BE2C (cell line): Measurements from ENCODE around the gene ITIH1.

ENCODE experiments used
- DNase-seq: peaks from one replicate; pipeline ENCODE4 v3.0.0-alpha.2; 2020
- H3K27me3 ChIP-seq: fragments of 250-450 bp; sonication (Bioruptor Pico); 2 replicates; pipeline ENCODE4 v1.5.1; 2020; ENCODE audit warnings: mild to moderate bottlenecking
- H3K36me3 ChIP-seq: fragments of 250-450 bp; sonication (Bioruptor Pico); 2 replicates; pipeline ENCODE4 v1.5.1; 2020; ENCODE audit warnings: mild to moderate bottlenecking
- H3K4me1 ChIP-seq: fragments of 250-450 bp; sonication (Bioruptor Pico); 2 replicates; pipeline ENCODE4 v1.5.1; 2020
- H3K4me3 ChIP-seq: 2 replicates; pipeline ENCODE4 v1.5.1; 2011; ENCODE audit warnings: low read depth, low read length
- H3K9me3 ChIP-seq: fragments of 250-450 bp; sonication (Bioruptor Pico); 2 replicates; pipeline ENCODE4 v1.5.1; 2020
- TF ChIP-seq, protein P1 (sequence below): IDR thresholded peaks from 2 replicates; pipeline ENCODE4 v1.5.1; 2012; ENCODE audit warnings: mild to moderate bottlenecking, low read depth, low read length

The ITIH1 gene

GRCh38 chr3:52824037-52824436 lies 46.6 kb downstream of the ITIH1 start:
- Histone ChIP-seq H3K9me3 (no peaks in the 10 kb centered on the region), H3K27me3 (no peaks in the 10 kb centered on the region), H3K4me1 (no peaks in the 10 kb centered on the region), H3K36me3 (no peaks in the 10 kb centered on the region), H3K4me3 (no peak overlapping the region)
- DNase-seq, result no peak
- TF ChIP-seq, protein P1, sequence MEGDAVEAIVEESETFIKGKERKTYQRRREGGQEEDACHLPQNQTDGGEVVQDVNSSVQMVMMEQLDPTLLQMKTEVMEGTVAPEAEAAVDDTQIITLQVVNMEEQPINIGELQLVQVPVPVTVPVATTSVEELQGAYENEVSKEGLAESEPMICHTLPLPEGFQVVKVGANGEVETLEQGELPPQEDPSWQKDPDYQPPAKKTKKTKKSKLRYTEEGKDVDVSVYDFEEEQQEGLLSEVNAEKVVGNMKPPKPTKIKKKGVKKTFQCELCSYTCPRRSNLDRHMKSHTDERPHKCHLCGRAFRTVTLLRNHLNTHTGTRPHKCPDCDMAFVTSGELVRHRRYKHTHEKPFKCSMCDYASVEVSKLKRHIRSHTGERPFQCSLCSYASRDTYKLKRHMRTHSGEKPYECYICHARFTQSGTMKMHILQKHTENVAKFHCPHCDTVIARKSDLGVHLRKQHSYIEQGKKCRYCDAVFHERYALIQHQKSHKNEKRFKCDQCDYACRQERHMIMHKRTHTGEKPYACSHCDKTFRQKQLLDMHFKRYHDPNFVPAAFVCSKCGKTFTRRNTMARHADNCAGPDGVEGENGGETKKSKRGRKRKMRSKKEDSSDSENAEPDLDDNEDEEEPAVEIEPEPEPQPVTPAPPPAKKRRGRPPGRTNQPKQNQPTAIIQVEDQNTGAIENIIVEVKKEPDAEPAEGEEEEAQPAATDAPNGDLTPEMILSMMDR, result no peak

DNA sequence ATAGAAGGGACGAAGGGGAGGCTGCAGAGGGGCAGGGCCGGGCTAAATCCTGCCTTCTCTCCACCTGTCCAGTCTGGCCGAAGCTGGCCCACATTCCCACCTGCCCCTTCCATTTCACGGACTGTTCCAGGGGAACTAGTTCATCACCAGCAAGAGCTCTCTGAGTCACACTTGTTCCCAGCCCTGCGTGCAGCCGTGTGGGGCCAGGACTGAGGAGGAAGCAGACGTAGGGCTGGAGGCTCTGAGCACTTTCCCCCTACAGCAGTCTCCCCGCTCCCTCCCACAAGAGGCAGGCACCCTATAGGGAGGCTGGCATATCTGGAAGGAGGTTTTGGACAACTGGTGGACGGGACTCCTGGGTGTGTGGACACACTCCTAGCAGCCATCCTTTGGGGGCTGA lies 50.0 kb downstream of the ITIH1 start:
- no peaks in the 10 kb centered on the region for H3K9me3 ChIP-seq
- no peaks in the 10 kb centered on the region for H3K27me3 ChIP-seq
- DNase-seq, result no peak
- no peaks in the 10 kb centered on the region for H3K36me3 ChIP-seq
- H3K4me3 ChIP-seq, result no peak overlapping the region
- peaks cover 6% of the 10 kb centered on the region for H3K4me1 ChIP-seq
- TF ChIP-seq, protein P1, result no peak

DNA sequence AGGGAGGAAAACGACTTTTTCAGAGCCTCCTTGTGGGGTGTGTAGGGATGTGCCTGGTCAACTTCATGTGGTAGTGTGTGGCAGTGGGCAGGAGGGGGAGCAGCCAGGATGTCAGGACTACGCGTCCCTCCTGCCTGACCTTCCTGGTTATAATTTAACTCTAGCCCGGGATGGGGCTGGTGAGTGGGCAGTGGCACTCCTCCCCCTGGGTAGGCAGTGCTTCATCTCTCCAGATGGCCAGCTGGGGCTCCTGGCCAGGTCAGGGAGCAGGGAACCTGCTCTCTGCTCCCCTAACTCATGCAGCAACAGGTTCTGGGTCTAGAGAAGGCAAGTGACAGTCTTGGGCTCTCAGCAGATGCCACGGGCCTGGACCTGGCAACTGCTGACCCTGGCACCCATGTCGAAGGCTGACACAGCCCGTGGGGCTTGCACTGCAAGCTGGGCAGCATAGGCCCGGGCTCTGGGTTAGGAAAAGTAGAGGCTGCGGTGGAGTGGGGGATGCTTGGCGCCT lies 50.5 kb downstream of the ITIH1 start:
- DNase-seq, result no peak
- no peak overlapping the region for H3K4me3 ChIP-seq
- H3K27me3 ChIP-seq, result no peaks in the 10 kb centered on the region
- H3K9me3 ChIP-seq, result no peaks in the 10 kb centered on the region
- peaks cover 6% of the 10 kb centered on the region for H3K4me1 ChIP-seq
- H3K36me3 ChIP-seq, result no peaks in the 10 kb centered on the region
- TF ChIP-seq, protein P1, result no peak

DNA sequence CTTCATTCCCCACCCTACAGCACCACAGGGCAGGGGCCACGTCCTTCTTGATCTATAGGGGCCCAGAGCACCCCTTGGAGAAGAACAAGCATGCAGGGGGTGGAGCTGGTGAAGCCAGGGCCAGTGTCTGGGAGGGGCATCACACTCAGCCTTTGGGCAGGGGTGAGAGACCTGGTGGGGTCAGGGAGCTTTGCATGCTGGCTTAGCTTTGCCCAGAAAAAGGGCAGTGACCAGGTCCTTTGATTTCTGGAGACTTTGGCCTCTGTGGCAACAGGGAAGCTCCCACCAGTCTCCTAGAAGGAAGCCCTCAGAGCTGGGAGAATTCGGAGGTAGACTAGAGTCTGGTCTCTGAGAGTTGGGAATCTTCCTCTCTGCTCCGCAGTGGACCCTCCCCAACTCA lies 52.1 kb downstream of the ITIH1 start:
- no peak for DNase-seq
- no peaks in the 10 kb centered on the region for H3K9me3 ChIP-seq
- TF ChIP-seq, protein P1, result no peak
- no peak overlapping the region for H3K4me3 ChIP-seq
- no peaks in the 10 kb centered on the region for H3K36me3 ChIP-seq
- no peaks in the 10 kb centered on the region for H3K27me3 ChIP-seq
- H3K4me1 ChIP-seq, result peaks cover 6% of the 10 kb centered on the region

GRCh38 chr3:52829906-52830463 lies 52.6 kb downstream of the ITIH1 start:
- no peaks in the 10 kb centered on the region for H3K36me3 ChIP-seq
- H3K27me3 ChIP-seq, result no peaks in the 10 kb centered on the region
- no peak overlapping the region for H3K4me3 ChIP-seq
- TF ChIP-seq, protein P1, result no peak
- H3K9me3 ChIP-seq, result no peaks in the 10 kb centered on the region
- H3K4me1 ChIP-seq, result peaks cover 6% of the 10 kb centered on the region
- DNase-seq, result no peak

GRCh38 chr3:52830535-52831258 lies 53.3 kb downstream of the ITIH1 start, which contains the start of gene ITIH4:
TSS of gene ITIH4 (minus strand) at chr3:52830672. CDS start at chr3:52830642, 30 bp downstream.
- Histone ChIP-seq H3K4me3 (no peak within 1 kb of the TSS), H3K27me3 (no peaks in the 10 kb centered on the region), H3K9me3 (no peaks in the 10 kb centered on the region), H3K36me3 (no peaks in the 10 kb centered on the region), H3K4me1 (peaks cover 6% of the 10 kb centered on the region)
- DNase-seq, result no peak
- TF ChIP-seq, protein P1, result no peak
